ENCODE results near the gene KDM5C. TPM values are rescaled to one million over a fixed set of nuclear protein-coding genes. Genes with fewer than 3 reads are reported as not detected.

Gene KDM5C
- total RNA-seq, 1 experiment from 2014 or later: 98.7 TPM

GRCh38 chrX:53257670-53258423, 32.8 kb upstream of the KDM5C start:
- H3K56ac ChIP-seq (ENCODE audit: insufficient read length, low read depth, low read length): no peak overlapping the region
- H3K9ac ChIP-seq (ENCODE audit: extremely low read depth, insufficient read length, low read length): no peak overlapping the region
- TF ChIP-seq CTCF (conservative IDR thresholded peaks at IDR 0.05): no peak
- H2AK5ac ChIP-seq (ENCODE audit: insufficient read length, low read length): no peak overlapping the region
- H3K18ac ChIP-seq (ENCODE audit: insufficient read length, low read depth, low read length): no peak overlapping the region
- H3K27ac ChIP-seq (ENCODE audit: insufficient read length, low read depth, low read length): no peak overlapping the region
- H4K5ac ChIP-seq (ENCODE audit: insufficient read length, low read depth, low read length): no peak overlapping the region
- no peak overlapping the region for H3K14ac ChIP-seq (ENCODE audit: insufficient read depth, low read length)
- no peaks in the 10 kb centered on the region for H4K20me1 ChIP-seq (ENCODE audit: control insufficient read depth, insufficient read depth, insufficient read length)
- DNase-seq: no peak
- no peaks in the 10 kb centered on the region for H3K79me2 ChIP-seq (ENCODE audit: insufficient read depth, low read length)
- H2BK15ac ChIP-seq (ENCODE audit: low read depth, low read length): no peak overlapping the region
- no peak overlapping the region for H4K8ac ChIP-seq (replicated peaks; ENCODE audit: insufficient read length, low read depth, low read length)
- Mint-ChIP-seq H3K27me3 (ENCODE audit: low read depth) (no peaks in the 10 kb centered on the region; the same call in none of the 2 replicates), H3K4me1 (peaks cover 4 to 10% of the 10 kb centered on the region in 2 experiments), H3K4me3 (peak overlapping the region in 1 of 2 experiments; percentile 23; a peak in 2 of 5 replicates), H3K36me3 (ENCODE audit: insufficient read depth in 1 of 3, low read depth in 3 of 3) (peaks cover 8 to 31% (median 12%) of the 10 kb centered on the region in 3 experiments), H3K9me3 (peaks cover 71 to 76% of the 10 kb centered on the region in 2 experiments), H3K27ac (no peak overlapping the region; a peak in 1 of 7 replicates)
- no peak overlapping the region for H2AFZ ChIP-seq (ENCODE audit: low read length)
- no peak overlapping the region for H2BK120ac ChIP-seq (ENCODE audit: low read depth, low read length, poor library complexity, severe bottlenecking)
- no peak overlapping the region for H2BK5ac ChIP-seq (ENCODE audit: insufficient read length, low read length)
- H3K4ac ChIP-seq (ENCODE audit: low read depth, low read length): no peak overlapping the region
- H3K9me3 ChIP-seq (ENCODE audit: control insufficient read depth, low read depth, low read length): peaks cover 28% of the 10 kb centered on the region
- no peak overlapping the region for H3K4me2 ChIP-seq (ENCODE audit: insufficient read depth, insufficient read length, low read length)
- no peak overlapping the region for H3K23ac ChIP-seq (ENCODE audit: insufficient read length, low read depth, low read length)
- H3K4me1 ChIP-seq (ENCODE audit: insufficient read depth, low read length): no peaks in the 10 kb centered on the region; the same call in 1 of the 2 replicates
- no peak overlapping the region for H2BK12ac ChIP-seq (ENCODE audit: insufficient read length, low read depth, low read length)
- no peak overlapping the region for H2BK20ac ChIP-seq (ENCODE audit: low read depth, low read length, poor library complexity, severe bottlenecking)
- H3T11ph ChIP-seq (ENCODE audit: low read length): no peak overlapping the region
- H3K79me1 ChIP-seq (ENCODE audit: insufficient read depth, low read depth, low read length, poor library complexity, severe bottlenecking): no peaks in the 10 kb centered on the region
- WGBS (ENCODE audit: extremely low coverage, insufficient read length, low lambda C conversion rate): no CpG with 5 or more reads among the region's 6 CpGs
- no peaks in the 10 kb centered on the region for H3K23me2 ChIP-seq (ENCODE audit: insufficient read length, low read depth, low read length, poor library complexity, severe bottlenecking)
- no peaks in the 10 kb centered on the region for H3K27me3 ChIP-seq (ENCODE audit: insufficient read depth, low read length)
- H4K91ac ChIP-seq (ENCODE audit: insufficient read length, low read depth, low read length): no peak overlapping the region
